ENCODE data around the gene PID1.

DNA sequence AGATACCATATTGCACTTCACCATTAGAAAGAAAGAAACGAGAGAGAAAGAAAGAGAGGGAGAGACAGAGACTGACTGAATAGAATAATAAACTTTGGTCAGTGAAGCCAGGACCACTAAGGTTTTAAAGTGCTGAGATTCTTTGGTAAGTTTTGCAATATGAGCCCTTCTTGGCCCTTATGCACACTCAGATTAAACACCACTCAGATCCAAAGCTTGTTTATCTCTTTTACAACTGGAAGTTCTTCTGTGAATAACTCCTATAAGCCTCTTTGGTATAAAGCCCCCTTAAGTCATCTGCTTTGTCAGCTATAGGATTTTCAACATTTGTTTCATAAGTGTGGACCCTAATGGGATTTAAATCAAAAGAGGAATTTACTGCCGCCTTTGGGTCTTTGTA, 40.8 kb downstream of the PID1 start:
- TF ChIP-seq, protein P1, sequence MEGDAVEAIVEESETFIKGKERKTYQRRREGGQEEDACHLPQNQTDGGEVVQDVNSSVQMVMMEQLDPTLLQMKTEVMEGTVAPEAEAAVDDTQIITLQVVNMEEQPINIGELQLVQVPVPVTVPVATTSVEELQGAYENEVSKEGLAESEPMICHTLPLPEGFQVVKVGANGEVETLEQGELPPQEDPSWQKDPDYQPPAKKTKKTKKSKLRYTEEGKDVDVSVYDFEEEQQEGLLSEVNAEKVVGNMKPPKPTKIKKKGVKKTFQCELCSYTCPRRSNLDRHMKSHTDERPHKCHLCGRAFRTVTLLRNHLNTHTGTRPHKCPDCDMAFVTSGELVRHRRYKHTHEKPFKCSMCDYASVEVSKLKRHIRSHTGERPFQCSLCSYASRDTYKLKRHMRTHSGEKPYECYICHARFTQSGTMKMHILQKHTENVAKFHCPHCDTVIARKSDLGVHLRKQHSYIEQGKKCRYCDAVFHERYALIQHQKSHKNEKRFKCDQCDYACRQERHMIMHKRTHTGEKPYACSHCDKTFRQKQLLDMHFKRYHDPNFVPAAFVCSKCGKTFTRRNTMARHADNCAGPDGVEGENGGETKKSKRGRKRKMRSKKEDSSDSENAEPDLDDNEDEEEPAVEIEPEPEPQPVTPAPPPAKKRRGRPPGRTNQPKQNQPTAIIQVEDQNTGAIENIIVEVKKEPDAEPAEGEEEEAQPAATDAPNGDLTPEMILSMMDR (IDR thresholded peaks at IDR 0.05) = no peak
- no peak for TF ChIP-seq EZH2 (IDR thresholded peaks at IDR 0.05; ENCODE audit: borderline replicate concordance, insufficient read depth, low read depth, low read length, poor library complexity, severe bottlenecking)
